Dorsolateral prefrontal cortex (tissue), 118 donors: ENCODE results near the gene MRFAP1. TPM values are rescaled to one million over a fixed set of nuclear protein-coding genes. Genes with fewer than 3 reads are reported as not detected.

ENCODE experiments used
- total RNA-seq, 120 experiments: library from RNA; stranded (reverse); gene quantifications; one replicate each; pipeline versions ENCODE4 v1.2.3 to v1.2.4, GENCODE V29; 2022

Gene MRFAP1
- total RNA-seq, 120 experiments from 2014 or later: 242 to 474 (median 356) TPM

Other genes starting within 250 kb of the MRFAP1 start
- gene PPP2R2C, start 168.1 kb upstream of the MRFAP1 start, total RNA-seq: 100 to 1,000 TPM; 133 to 356 (median 270) TPM
- 10 to 100 TPM; 22.1 to 45.0 (median 34.3) TPM for gene MAN2B2, start 65.5 kb upstream of the MRFAP1 start, total RNA-seq
- 10 to 100 TPM in 1 of 120 experiments, 1 to 10 TPM in 41, under 1 TPM in 16, not detected in 62; 0.37 to 12.9 (median 1.8) TPM for gene S100P, start 53.2 kb downstream of the MRFAP1 start, total RNA-seq
- gene MRFAP1L1, start 69.2 kb downstream of the MRFAP1 start, total RNA-seq: 100 to 1,000 TPM in 7 of 120 experiments, 10 to 100 TPM in 113; 52.0 to 117 (median 80.0) TPM
- 10 to 100 TPM in 38 of 120 experiments, 1 to 10 TPM in 82; 5.0 to 12.2 (median 9.0) TPM for gene BLOC1S4, start 75.5 kb downstream of the MRFAP1 start, total RNA-seq
- 10 to 100 TPM; 46.1 to 81.3 (median 61.4) TPM for gene KIAA0232, start 142.0 kb downstream of the MRFAP1 start, total RNA-seq